Osteoblast (primary cell): ENCODE results near the gene GADL1. TPM values are rescaled to one million over a fixed set of nuclear protein-coding genes. Genes with fewer than 3 reads are reported as not detected.

Experiments used
- DNase-seq: peaks from one replicate; pipeline ENCODE4 v3.0.0; 2011; ENCODE audit warnings: low spot score, mixed read lengths; ENCODE audit not compliant: insufficient read length; ENCODE audit errors: missing footprints
- H2AFZ ChIP-seq: 2 replicates; pipeline ENCODE4 v1.6.0; 2011; ENCODE audit warnings: mild to moderate bottlenecking, low read length
- H3K27ac ChIP-seq: 2 replicates; pipeline ENCODE4 v1.5.1; 2011; ENCODE audit warnings: mild to moderate bottlenecking, low read depth, low read length, moderate library complexity
- H3K27me3 ChIP-seq: 2 replicates; pipeline ENCODE4 v1.6.0; 2012; ENCODE audit warnings: mild to moderate bottlenecking, control low read depth, inconsistent platforms, low read length, moderate library complexity; ENCODE audit not compliant: insufficient read depth
- H3K36me3 ChIP-seq: 2 replicates; pipeline ENCODE4 v1.5.1; 2011; ENCODE audit warnings: mild to moderate bottlenecking, low read length, control low read depth, moderate library complexity; ENCODE audit not compliant: insufficient read depth
- H3K4me1 ChIP-seq: 2 replicates; pipeline ENCODE4 v1.5.1; 2011; ENCODE audit warnings: mild to moderate bottlenecking, low read length, control low read depth, moderate library complexity; ENCODE audit not compliant: insufficient read depth
- H3K4me2 ChIP-seq: 2 replicates; pipeline ENCODE4 v1.6.0; 2011; ENCODE audit warnings: mild to moderate bottlenecking, low read length; ENCODE audit not compliant: insufficient read depth
- H3K4me3 ChIP-seq: fragments of 200-600 bp; sonication (generic); 3 replicates; pipeline ENCODE4 v1.5.1; 2012; ENCODE audit warnings: mild to moderate bottlenecking, low read length, inconsistent platforms; ENCODE audit not compliant: insufficient read depth
- H3K79me2 ChIP-seq: 2 replicates; pipeline ENCODE4 v1.6.0; 2012; ENCODE audit warnings: mild to moderate bottlenecking, low read length, control low read depth, inconsistent platforms; ENCODE audit not compliant: insufficient read depth
- H3K9me3 ChIP-seq: 2 replicates; pipeline ENCODE4 v1.5.1; 2011; ENCODE audit warnings: low read depth, low read length, control low read depth
- H4K20me1 ChIP-seq: 2 replicates; pipeline ENCODE4 v1.6.0; 2012; ENCODE audit warnings: mild to moderate bottlenecking, low read length, control low read depth; ENCODE audit not compliant: insufficient read depth
- total RNA-seq: library from RNA; depleted of rRNA; stranded (reverse); fragments of >200 nt; gene quantifications from 2 replicates; pipeline ENCODE4 v1.2.3, GENCODE V29; 2012
- TF ChIP-seq, protein P1 (sequence below): IDR thresholded peaks from 2 replicates; pipeline ENCODE4 v1.5.1; 2011; ENCODE audit warnings: mild to moderate bottlenecking, low read depth, low read length, moderate library complexity; ENCODE audit errors: extremely low read depth

The GADL1 gene
- total RNA-seq, 1 donor: not detected

DNA sequence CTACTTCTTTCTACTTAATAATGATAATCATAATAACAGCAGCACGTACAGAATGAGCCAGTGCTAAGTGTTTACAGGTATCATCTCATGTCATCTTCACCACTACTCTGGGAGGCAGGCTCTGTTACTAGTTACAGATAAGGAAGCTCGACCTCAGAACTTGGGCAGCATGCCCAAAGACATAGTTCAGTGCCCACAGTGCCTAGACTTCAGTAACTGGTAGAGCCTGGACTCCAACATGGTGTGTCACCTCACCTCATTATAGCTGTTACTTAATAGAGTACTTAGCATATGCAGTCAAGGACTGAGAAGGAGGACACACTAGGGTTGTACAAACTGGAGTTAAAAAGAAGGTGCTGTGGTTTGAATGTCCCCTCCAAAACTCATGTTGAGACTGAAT lies 7.6 kb downstream of the GADL1 start:
- no peak for DNase-seq
- H2AFZ ChIP-seq: no peak overlapping the region
- TF ChIP-seq, protein P1, sequence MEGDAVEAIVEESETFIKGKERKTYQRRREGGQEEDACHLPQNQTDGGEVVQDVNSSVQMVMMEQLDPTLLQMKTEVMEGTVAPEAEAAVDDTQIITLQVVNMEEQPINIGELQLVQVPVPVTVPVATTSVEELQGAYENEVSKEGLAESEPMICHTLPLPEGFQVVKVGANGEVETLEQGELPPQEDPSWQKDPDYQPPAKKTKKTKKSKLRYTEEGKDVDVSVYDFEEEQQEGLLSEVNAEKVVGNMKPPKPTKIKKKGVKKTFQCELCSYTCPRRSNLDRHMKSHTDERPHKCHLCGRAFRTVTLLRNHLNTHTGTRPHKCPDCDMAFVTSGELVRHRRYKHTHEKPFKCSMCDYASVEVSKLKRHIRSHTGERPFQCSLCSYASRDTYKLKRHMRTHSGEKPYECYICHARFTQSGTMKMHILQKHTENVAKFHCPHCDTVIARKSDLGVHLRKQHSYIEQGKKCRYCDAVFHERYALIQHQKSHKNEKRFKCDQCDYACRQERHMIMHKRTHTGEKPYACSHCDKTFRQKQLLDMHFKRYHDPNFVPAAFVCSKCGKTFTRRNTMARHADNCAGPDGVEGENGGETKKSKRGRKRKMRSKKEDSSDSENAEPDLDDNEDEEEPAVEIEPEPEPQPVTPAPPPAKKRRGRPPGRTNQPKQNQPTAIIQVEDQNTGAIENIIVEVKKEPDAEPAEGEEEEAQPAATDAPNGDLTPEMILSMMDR: no peak

DNA sequence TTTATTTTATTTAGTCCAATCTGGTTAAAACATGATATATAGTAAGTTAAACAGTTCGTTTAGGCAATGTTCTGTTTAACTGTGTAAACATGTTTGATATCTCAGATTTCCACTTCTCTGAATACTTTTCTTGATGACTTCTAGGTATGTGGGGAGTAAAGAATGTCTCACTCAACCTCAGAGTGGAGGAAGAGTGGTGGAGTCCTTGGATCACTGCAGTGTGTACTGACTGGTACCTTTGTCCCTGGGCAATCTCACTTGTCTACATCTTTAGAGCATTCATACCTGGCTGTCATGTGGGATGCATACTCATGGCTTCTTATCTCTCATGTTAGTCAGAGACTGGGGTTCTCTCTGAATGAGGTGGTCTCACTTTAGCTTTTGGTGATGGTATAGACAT lies 15.6 kb downstream of the GADL1 start:
- Histone ChIP-seq H2AFZ (no peak overlapping the region), H3K36me3 (no peaks in the 10 kb centered on the region), H3K4me1 (no peaks in the 10 kb centered on the region), H3K9me3 (no peaks in the 10 kb centered on the region), H3K4me3 (no peak overlapping the region), H3K4me2 (no peak overlapping the region), H3K27ac (no peak overlapping the region), H3K79me2 (no peaks in the 10 kb centered on the region), H4K20me1 (no peaks in the 10 kb centered on the region), H3K27me3 (peaks cover 26% of the 10 kb centered on the region)
- TF ChIP-seq, protein P1: no peak
- DNase-seq: no peak

More for the DNA sequence above, 7.6 kb downstream of the GADL1 start:
- no peaks in the 10 kb centered on the region for H3K4me1 ChIP-seq
- no peaks in the 10 kb centered on the region for H4K20me1 ChIP-seq
- no peaks in the 10 kb centered on the region for H3K9me3 ChIP-seq
- H3K27me3 ChIP-seq: peaks cover 15% of the 10 kb centered on the region
- H3K36me3 ChIP-seq: no peaks in the 10 kb centered on the region
- no peak overlapping the region for H3K4me2 ChIP-seq
- H3K79me2 ChIP-seq: no peaks in the 10 kb centered on the region
- H3K27ac ChIP-seq: no peak overlapping the region
- no peak overlapping the region for H3K4me3 ChIP-seq

DNA sequence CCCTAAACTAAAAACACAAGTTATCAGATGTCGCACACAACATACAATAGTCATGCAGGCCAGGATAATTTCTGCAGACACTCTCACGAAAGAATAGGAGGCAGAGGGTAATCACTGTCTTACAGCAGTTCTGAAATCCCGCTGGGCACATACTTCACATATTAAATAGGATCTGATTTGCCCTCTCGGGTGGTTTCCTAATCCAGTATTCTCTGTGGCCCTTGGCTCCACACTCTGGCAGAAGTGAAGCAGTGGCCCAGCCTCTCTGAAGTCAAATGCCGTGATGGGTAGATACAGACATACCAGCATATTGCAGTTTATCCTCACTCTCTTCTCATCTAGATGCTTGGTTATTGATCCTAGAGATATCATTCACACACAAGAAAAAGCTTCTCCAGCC lies 19.0 kb downstream of the GADL1 start:
- peaks cover 36% of the 10 kb centered on the region for H3K27me3 ChIP-seq
- no peak for DNase-seq
- H3K4me3 ChIP-seq: no peak overlapping the region
- H3K9me3 ChIP-seq: no peaks in the 10 kb centered on the region
- TF ChIP-seq, protein P1: no peak
- H3K27ac ChIP-seq: no peak overlapping the region
- H3K4me2 ChIP-seq: no peak overlapping the region
- H4K20me1 ChIP-seq: no peaks in the 10 kb centered on the region
- H3K4me1 ChIP-seq: no peaks in the 10 kb centered on the region
- H3K79me2 ChIP-seq: no peaks in the 10 kb centered on the region
- H3K36me3 ChIP-seq: no peaks in the 10 kb centered on the region
- no peak overlapping the region for H2AFZ ChIP-seq

DNA sequence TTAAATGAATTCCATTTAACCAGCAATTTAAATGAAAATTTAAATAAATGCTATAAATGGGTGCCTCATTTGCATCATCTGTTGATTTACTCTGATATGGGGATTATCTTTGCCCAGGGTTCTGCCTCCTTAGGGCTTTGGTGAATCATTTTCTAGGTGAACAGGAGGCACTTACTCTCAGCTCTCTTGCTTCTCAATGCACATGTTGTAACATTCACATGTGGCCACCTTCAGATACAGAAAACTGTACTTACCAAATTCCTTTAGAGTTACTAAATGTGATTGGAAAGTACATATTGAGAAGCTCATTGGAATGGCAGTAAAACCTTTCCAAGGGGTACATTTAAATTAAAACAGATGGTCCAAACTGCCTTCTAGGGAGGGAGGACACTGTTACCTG lies 20.8 kb downstream of the GADL1 start:
- TF ChIP-seq, protein P1: no peak
- DNase-seq: no peak
- Histone ChIP-seq H2AFZ (no peak overlapping the region), H3K36me3 (no peaks in the 10 kb centered on the region), H3K4me2 (no peak overlapping the region), H3K4me3 (no peak overlapping the region), H3K4me1 (no peaks in the 10 kb centered on the region), H3K79me2 (no peaks in the 10 kb centered on the region), H3K27me3 (peaks cover 36% of the 10 kb centered on the region), H4K20me1 (no peaks in the 10 kb centered on the region), H3K27ac (no peak overlapping the region), H3K9me3 (no peaks in the 10 kb centered on the region)
